ENCODE results near the gene ADAMTS17.

ADAMTS17 gene

GRCh38 chr15:100309109-100310040, 32.4 kb downstream of the ADAMTS17 start:
- DNase-seq = no peak

GRCh38 chr15:100308608-100309007, 33.2 kb downstream of the ADAMTS17 start:
- DNase-seq = no peak

GRCh38 chr15:100308213-100308600, 33.6 kb downstream of the ADAMTS17 start:
- no peak for DNase-seq

- DNase-seq = peak; percentile 73
Observed at GRCh38 chr15:100307241-100308212, 34.2 kb downstream of the ADAMTS17 start.

GRCh38 chr15:100306098-100306497, 35.7 kb downstream of the ADAMTS17 start:
- no peak for DNase-seq

GRCh38 chr15:100301910-100302431, 39.8 kb downstream of the ADAMTS17 start:
- DNase-seq = no peak

- no peak for DNase-seq
Observed at GRCh38 chr15:100298257-100298656, 43.5 kb downstream of the ADAMTS17 start.

GRCh38 chr15:100297812-100298211, 44.0 kb downstream of the ADAMTS17 start:
- DNase-seq = no peak

- DNase-seq = no peak
Observed at GRCh38 chr15:100295939-100296565, 45.7 kb downstream of the ADAMTS17 start.

- no peak for DNase-seq
Observed at GRCh38 chr15:100292010-100292409, 49.8 kb downstream of the ADAMTS17 start.

GRCh38 chr15:100291106-100291505, 50.7 kb downstream of the ADAMTS17 start:
- DNase-seq = no peak

GRCh38 chr15:100285641-100286295, 56.0 kb downstream of the ADAMTS17 start:
- DNase-seq = no peak

- DNase-seq = no peak
Observed at GRCh38 chr15:100284701-100285100, 57.1 kb downstream of the ADAMTS17 start.

- DNase-seq = no peak
Observed at GRCh38 chr15:100284191-100284590, 57.6 kb downstream of the ADAMTS17 start.

- no peak for DNase-seq
Observed at GRCh38 chr15:100281096-100281917, 60.5 kb downstream of the ADAMTS17 start.

- DNase-seq = no peak
Observed at GRCh38 chr15:100279849-100280248, 61.9 kb downstream of the ADAMTS17 start.

- no peak for DNase-seq
Observed at GRCh38 chr15:100279446-100279845, 62.3 kb downstream of the ADAMTS17 start.

- no peak for DNase-seq
Observed at GRCh38 chr15:100278596-100279380, 63.0 kb downstream of the ADAMTS17 start.

- no peak for DNase-seq
Observed at GRCh38 chr15:100277087-100277855, 64.5 kb downstream of the ADAMTS17 start.

- DNase-seq = no peak
Observed at GRCh38 chr15:100276506-100276905, 65.3 kb downstream of the ADAMTS17 start.
